Astrocyte of the cerebellum (primary cell): ENCODE measurements around the gene SFTA2.
"Not testable (repeated sequence)": the region's sequence is repeated elsewhere in the genome, so short reads cannot be mapped to it uniquely, and the experiment has no call there.

Experiments
- DNase-seq: peaks from one replicate; pipeline ENCODE4 v3.0.0-alpha.2; 2011; ENCODE audit warnings: low read depth
- H3K4me3 ChIP-seq: 2 replicates; pipeline ENCODE4 v1.5.1; 2011; ENCODE audit warnings: mild to moderate bottlenecking, low read depth, low read length, moderate library complexity
- CTCF ChIP-seq: IDR thresholded peaks from 2 replicates; pipeline ENCODE4 v1.5.1; 2012; ENCODE audit warnings: low read length, low read depth, moderate library complexity, mild to moderate bottlenecking; ENCODE audit errors: missing control alignments
- in situ Hi-C: cut with HindIII; loops from 2 replicates; pipeline ENCODE4 v1.10.0; 2017; ENCODE audit warnings: low sequenced_read_pairs

The SFTA2 gene

GRCh38 chr6:30931969-30932645, at the start of gene SFTA2:
TSS of gene SFTA2 (minus strand) at chr6:30932170. CDS start at chr6:30932096, 74 bp downstream.
- no peak for TF ChIP-seq CTCF
- in situ Hi-C loops: no loop called here
- H3K4me3 ChIP-seq: no peak within 1 kb of the TSS
- no peak for DNase-seq

- DNase-seq: no peak
- in situ Hi-C loops: no loop called here
- no peak overlapping the region for H3K4me3 ChIP-seq
- no peak for TF ChIP-seq CTCF
Observed at GRCh38 chr6:30979690-30980089, 47.7 kb upstream of the SFTA2 start.

- no peak for TF ChIP-seq CTCF
- no peak for DNase-seq
- H3K4me3 ChIP-seq: no peak overlapping the region
- in situ Hi-C loops: no loop called here
Observed at GRCh38 chr6:30979141-30979540, 47.2 kb upstream of the SFTA2 start.

GRCh38 chr6:30974490-30975252, 42.7 kb upstream of the SFTA2 start:
- DNase-seq: no peak
- no peak overlapping the region for H3K4me3 ChIP-seq
- TF ChIP-seq CTCF: no peak
- in situ Hi-C loops: no loop called here

- H3K4me3 ChIP-seq: no peak overlapping the region
- DNase-seq: no peak
- in situ Hi-C loops: no loop called here
- no peak for TF ChIP-seq CTCF
Observed at GRCh38 chr6:30972816-30973215, 40.8 kb upstream of the SFTA2 start.

- no peak overlapping the region for H3K4me3 ChIP-seq
- TF ChIP-seq CTCF: no peak
- DNase-seq: no peak
- in situ Hi-C loops: no loop called here
Observed at GRCh38 chr6:30970946-30971345, 39.0 kb upstream of the SFTA2 start.

- H3K4me3 ChIP-seq, DNase-seq, in situ Hi-C loops: not testable (repeated sequence)
Observed at GRCh38 chr6:30969171-30969570, 37.2 kb upstream of the SFTA2 start.
